ENCODE measurements around the gene CRMP1. TPM values are rescaled to one million over a fixed set of nuclear protein-coding genes. Genes with fewer than 3 reads are reported as not detected.
A peak's percentile ranks its signal among the peaks of the same experiment; 100 is the strongest.

CRMP1 gene
- total RNA-seq, 1 donor from 2014 or later: 245 TPM

- H3K27ac Mint-ChIP-seq (ENCODE audit: unreplicated experiment): no peak overlapping the region
- no peak for DNase-seq (ENCODE audit: low read depth, low spot score)
- no peaks in the 10 kb centered on the region for H3K9me3 Mint-ChIP-seq
- no peak overlapping the region for H3K4me3 Mint-ChIP-seq
- H3K4me1 Mint-ChIP-seq: no peaks in the 10 kb centered on the region
- TF ChIP-seq CTCF (conservative IDR thresholded peaks at IDR 0.05): no peak
- peaks cover 24% of the 10 kb centered on the region for H3K36me3 Mint-ChIP-seq (ENCODE audit: low read depth)
- no peaks in the 10 kb centered on the region for H3K27me3 Mint-ChIP-seq (ENCODE audit: low read depth)
These were observed 38.0 kb downstream of the CRMP1 start for GRCh38 chr4:5854929-5855328.

DNA sequence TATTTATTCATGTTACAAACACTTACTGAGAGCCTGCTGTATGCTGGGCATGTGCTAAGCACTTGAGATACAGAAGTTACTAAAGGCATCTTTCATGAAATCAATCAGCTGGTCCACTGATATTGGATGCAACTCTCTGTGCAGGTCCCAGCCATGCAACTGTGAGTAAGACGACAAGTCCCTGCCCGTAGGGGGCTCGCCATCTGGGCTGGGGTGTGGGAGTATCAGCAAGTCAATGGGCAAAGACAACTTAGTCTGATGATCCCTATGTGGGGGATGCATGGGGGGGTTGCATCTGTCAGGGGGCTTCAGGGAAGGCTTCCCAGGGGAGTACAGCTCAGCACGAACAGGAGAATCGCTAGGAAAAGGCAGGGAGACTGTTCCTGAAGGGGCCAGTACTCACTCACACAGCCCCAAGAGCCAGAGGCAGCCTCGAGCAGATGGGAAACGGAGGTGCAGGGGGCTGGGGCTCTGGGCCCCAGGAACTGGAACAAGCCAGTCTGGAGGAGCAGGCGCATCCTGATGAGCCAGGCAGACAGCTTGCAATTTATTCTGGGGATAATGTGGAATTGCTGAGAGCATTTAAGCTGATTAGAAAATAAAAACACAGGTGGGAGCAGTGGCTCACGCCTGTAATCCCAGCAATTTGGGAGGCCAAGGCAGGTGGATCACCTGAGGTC lies 40.2 kb downstream of the CRMP1 start:
- DNase-seq (ENCODE audit: low read depth, low spot score): no peak
- Mint-ChIP-seq H3K27ac (ENCODE audit: unreplicated experiment) (no peak overlapping the region), H3K4me1 (no peaks in the 10 kb centered on the region), H3K9me3 (no peaks in the 10 kb centered on the region), H3K27me3 (ENCODE audit: low read depth) (no peaks in the 10 kb centered on the region), H3K4me3 (no peak overlapping the region), H3K36me3 (ENCODE audit: low read depth) (peaks cover 34% of the 10 kb centered on the region)
- TF ChIP-seq CTCF (conservative IDR thresholded peaks at IDR 0.05): no peak

GRCh38 chr4:5851637-5852301 lies 41.1 kb downstream of the CRMP1 start:
- no peak for DNase-seq (ENCODE audit: low read depth, low spot score)
- Mint-ChIP-seq H3K4me1 (no peaks in the 10 kb centered on the region), H3K27me3 (ENCODE audit: low read depth) (no peaks in the 10 kb centered on the region), H3K4me3 (no peak overlapping the region), H3K27ac (ENCODE audit: unreplicated experiment) (no peak overlapping the region), H3K36me3 (ENCODE audit: low read depth) (peaks cover 41% of the 10 kb centered on the region), H3K9me3 (no peaks in the 10 kb centered on the region)
- no peak for TF ChIP-seq CTCF (conservative IDR thresholded peaks at IDR 0.05)

DNA sequence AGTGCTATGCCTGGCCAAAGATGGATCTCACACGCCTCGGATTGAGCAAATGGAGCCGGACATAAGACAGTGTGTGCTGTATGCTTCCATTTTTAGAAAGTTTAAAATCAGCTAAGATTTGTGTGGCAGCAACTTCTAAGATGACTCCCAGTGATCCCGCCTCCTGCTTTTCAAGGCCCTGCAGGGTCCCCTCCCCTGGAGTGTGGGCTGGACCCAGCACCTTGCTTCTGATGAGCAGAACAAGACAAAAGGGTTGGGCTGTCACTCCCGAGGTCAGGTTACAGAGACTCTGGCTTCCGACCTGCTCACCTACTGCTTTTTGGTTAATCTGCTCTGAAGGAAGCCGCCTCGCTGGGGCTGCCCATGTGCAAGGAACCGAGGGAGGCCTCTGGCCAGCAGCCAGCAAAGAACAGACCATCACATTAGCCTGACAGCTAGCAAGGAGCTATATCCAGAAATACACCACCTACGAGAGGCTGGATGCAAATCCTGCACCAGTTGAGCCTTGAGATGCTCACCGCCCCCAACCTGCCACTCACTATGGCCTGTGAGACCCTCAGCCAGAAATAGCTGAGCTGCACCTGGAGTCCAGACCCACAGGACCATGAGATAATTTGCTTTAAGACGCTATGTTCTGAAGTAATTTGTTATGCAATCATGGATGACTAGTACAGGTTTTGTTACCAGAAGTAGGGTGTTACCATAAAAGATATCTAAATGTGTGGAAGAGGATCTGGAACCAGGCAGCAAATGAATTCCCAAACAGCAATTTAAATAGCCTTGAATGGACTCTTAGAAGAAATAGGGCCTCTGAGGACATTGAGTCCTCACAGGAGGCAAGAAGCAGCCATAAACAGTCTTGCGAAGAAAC lies 47.6 kb downstream of the CRMP1 start:
- H3K36me3 Mint-ChIP-seq (ENCODE audit: low read depth): peaks cover 44% of the 10 kb centered on the region
- TF ChIP-seq CTCF (conservative IDR thresholded peaks at IDR 0.05): no peak
- no peak overlapping the region for H3K4me3 Mint-ChIP-seq
- H3K4me1 Mint-ChIP-seq: peaks cover 11% of the 10 kb centered on the region
- peak overlapping the region; percentile 14 for H3K27ac Mint-ChIP-seq (ENCODE audit: unreplicated experiment)
- no peak for DNase-seq (ENCODE audit: low read depth, low spot score)
- H3K9me3 Mint-ChIP-seq: no peaks in the 10 kb centered on the region
- no peaks in the 10 kb centered on the region for H3K27me3 Mint-ChIP-seq (ENCODE audit: low read depth)

GRCh38 chr4:5843573-5844530 lies 49.0 kb downstream of the CRMP1 start:
- no peaks in the 10 kb centered on the region for H3K27me3 Mint-ChIP-seq (ENCODE audit: low read depth)
- peaks cover 11% of the 10 kb centered on the region for H3K4me1 Mint-ChIP-seq
- H3K4me3 Mint-ChIP-seq: no peak overlapping the region
- peaks cover 40% of the 10 kb centered on the region for H3K36me3 Mint-ChIP-seq (ENCODE audit: low read depth)
- H3K27ac Mint-ChIP-seq (ENCODE audit: unreplicated experiment): peak overlapping the region; percentile 94
- TF ChIP-seq CTCF (conservative IDR thresholded peaks at IDR 0.05): no peak
- no peak for DNase-seq (ENCODE audit: low read depth, low spot score)
- no peaks in the 10 kb centered on the region for H3K9me3 Mint-ChIP-seq

Data from neural crest cell (in vitro differentiated cells).